Cardiac septum (tissue), 1 donor: Measurements from ENCODE around the gene FOLR3. TPM values are rescaled to one million over a fixed set of nuclear protein-coding genes. Genes with fewer than 3 reads are reported as not detected.

Experiments
- total RNA-seq: library from RNA; stranded (reverse); fragmentation: NEBNext Ultra II Directional; extraction: Animal tissue kit (Norgen Biotek cat#: 25700); gene quantifications from one replicate; pipeline ENCODE4 v1.2.1, GENCODE V29; 2021
- donor health status: DM: no; HTN: no; CAD: no.

Gene FOLR3
- total RNA-seq, 1 donor from 2014 or later: not detected

Other genes with a start within 250 kb of the FOLR3 start
- gene XNDC1N, start 207.1 kb upstream of the FOLR3 start, total RNA-seq: 2.9 TPM
- gene RNF121, start 206.7 kb upstream of the FOLR3 start, total RNA-seq: 18.4 TPM
- 6.2 TPM for gene IL18BP, start 136.8 kb upstream of the FOLR3 start, total RNA-seq
- 86.0 TPM for gene NUMA1, start 55.2 kb upstream of the FOLR3 start, total RNA-seq
- 4.2 TPM for gene LRRC51, start 54.9 kb upstream of the FOLR3 start, total RNA-seq
- gene LAMTOR1, start 32.4 kb upstream of the FOLR3 start, total RNA-seq: 79.3 TPM
- not detected for gene TOMT, start 29.8 kb upstream of the FOLR3 start, total RNA-seq
- 46.4 TPM for gene ANAPC15, start 23.0 kb upstream of the FOLR3 start, total RNA-seq
- gene FOLR1, start 56.4 kb downstream of the FOLR3 start, total RNA-seq: 0.22 TPM
- 11.7 TPM for gene FOLR2, start 81.1 kb downstream of the FOLR3 start, total RNA-seq
- gene INPPL1, start 89.0 kb downstream of the FOLR3 start, total RNA-seq: 132 TPM
- gene PHOX2A, start 108.5 kb downstream of the FOLR3 start, total RNA-seq: not detected